Activated naive CD8-positive, alpha-beta T cell treated with anti-CD3 and anti-CD28 coated beads, Interleukin-2, amount 50 U/mL, for 16 hours (primary cell): ENCODE measurements around the gene METTL21A.
"Not testable (repeated sequence)": the region's sequence is repeated elsewhere in the genome, so short reads cannot be mapped to it uniquely, and the experiment has no call there.

ENCODE experiments used
- DNase-seq: peaks from one replicate; pipeline ENCODE4 v3.0.0-alpha.2; 2020; ENCODE audit warnings: low read depth, low spot score

Gene METTL21A

GRCh38 chr2:207625014-207625907 lies at the start of gene METTL21A:
TSS of gene METTL21A (minus strand) at chr2:207625394. CDS start at chr2:207624375, 1,019 bp downstream.
- peak; percentile 85 for DNase-seq

- no peak for DNase-seq
Observed at GRCh38 chr2:207674826-207675225, 49.6 kb upstream of the METTL21A start.

- DNase-seq = no peak
Observed at GRCh38 chr2:207674266-207674774, 49.1 kb upstream of the METTL21A start.

- DNase-seq = no peak
Observed at GRCh38 chr2:207673431-207673830, 48.2 kb upstream of the METTL21A start.

GRCh38 chr2:207670887-207671286 lies 45.7 kb upstream of the METTL21A start:
- no peak for DNase-seq

GRCh38 chr2:207663870-207664545 lies 38.8 kb upstream of the METTL21A start:
- no peak for DNase-seq

GRCh38 chr2:207662203-207662602 lies 37.0 kb upstream of the METTL21A start:
- DNase-seq = no peak

- no peak for DNase-seq
Observed at GRCh38 chr2:207660994-207661393, 35.8 kb upstream of the METTL21A start.

GRCh38 chr2:207658156-207658555 lies 33.0 kb upstream of the METTL21A start:
- DNase-seq = no peak

- DNase-seq = no peak
Observed at GRCh38 chr2:207655000-207655399, 29.8 kb upstream of the METTL21A start.

GRCh38 chr2:207646582-207646981 lies 21.4 kb upstream of the METTL21A start:
- DNase-seq = not testable (repeated sequence)

GRCh38 chr2:207643892-207644291 lies 18.7 kb upstream of the METTL21A start:
- no peak for DNase-seq

GRCh38 chr2:207640661-207641060 lies 15.5 kb upstream of the METTL21A start:
- DNase-seq = no peak

- no peak for DNase-seq
Observed at GRCh38 chr2:207640160-207640559, 15.0 kb upstream of the METTL21A start.

- not testable (repeated sequence) for DNase-seq
Observed at GRCh38 chr2:207639288-207639687, 14.1 kb upstream of the METTL21A start.

- no peak for DNase-seq
Observed at GRCh38 chr2:207635468-207636200, 10.4 kb upstream of the METTL21A start.

GRCh38 chr2:207633686-207634085 lies 8.5 kb upstream of the METTL21A start:
- DNase-seq = no peak

GRCh38 chr2:207632575-207633493 lies 7.6 kb upstream of the METTL21A start:
- no peak for DNase-seq

GRCh38 chr2:207630491-207630890 lies 5.3 kb upstream of the METTL21A start:
- DNase-seq = no peak

- no peak for DNase-seq
Observed at GRCh38 chr2:207629553-207629952, 4.4 kb upstream of the METTL21A start.
